Fibroblast of the aortic adventitia (primary cell): ENCODE measurements around the gene NXPH1. TPM values are rescaled to one million over a fixed set of nuclear protein-coding genes. Genes with fewer than 3 reads are reported as not detected.

Source experiments
- DNase-seq: peaks from one replicate; pipeline ENCODE4 v3.0.0-alpha.2; 2010; ENCODE audit warnings: low read depth
- H3K4me3 ChIP-seq: 2 replicates; pipeline ENCODE4 v1.5.1; 2011; ENCODE audit warnings: low read depth, mild to moderate bottlenecking, control low read depth, low read length, moderate library complexity
- CTCF ChIP-seq: IDR thresholded peaks from 2 replicates; pipeline ENCODE4 v1.5.1; 2011; ENCODE audit warnings: mild to moderate bottlenecking, low read length, control low read depth, inconsistent platforms; ENCODE audit not compliant: insufficient read depth
- total RNA-seq: library from RNA; depleted of rRNA; stranded (reverse); fragments of >200 nt; gene quantifications from 2 replicates; pipeline ENCODE4 v1.2.3, GENCODE V29; 2012; ENCODE audit warnings: low replicate concordance

Gene NXPH1
- total RNA-seq, 1 donor, result not detected

DNA sequence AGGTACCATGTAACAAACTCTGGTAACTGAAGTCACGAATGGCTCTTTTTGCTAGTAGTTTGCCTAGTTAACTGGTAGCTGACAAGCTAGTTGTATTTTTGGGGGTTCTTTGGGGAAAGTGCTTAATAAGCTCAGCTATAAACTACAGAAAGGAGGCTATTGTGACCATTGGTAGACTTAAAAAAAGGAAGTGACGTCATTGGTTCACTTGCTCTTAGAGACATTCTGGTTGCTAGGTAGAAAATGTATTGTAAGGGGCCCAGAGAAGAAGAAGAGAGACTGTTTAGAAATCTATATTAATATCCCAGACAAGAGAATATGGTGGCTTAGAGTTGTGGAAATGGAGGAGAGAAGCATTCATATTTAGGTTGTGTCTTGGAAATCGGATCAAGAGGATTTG lies 103.0 kb downstream of the NXPH1 start:
- no peak overlapping the region for H3K4me3 ChIP-seq
- TF ChIP-seq CTCF, result no peak

GRCh38 chr7:8549046-8549445 lies 115.6 kb downstream of the NXPH1 start:
- H3K4me3 ChIP-seq, result no peak overlapping the region
- TF ChIP-seq CTCF, result no peak
- no peak for DNase-seq

More for the DNA sequence above, 103.0 kb downstream of the NXPH1 start:
- no peak for DNase-seq

GRCh38 chr7:8560501-8560900 lies 127.1 kb downstream of the NXPH1 start:
- no peak for TF ChIP-seq CTCF
- no peak for DNase-seq
- H3K4me3 ChIP-seq, result no peak overlapping the region

DNA sequence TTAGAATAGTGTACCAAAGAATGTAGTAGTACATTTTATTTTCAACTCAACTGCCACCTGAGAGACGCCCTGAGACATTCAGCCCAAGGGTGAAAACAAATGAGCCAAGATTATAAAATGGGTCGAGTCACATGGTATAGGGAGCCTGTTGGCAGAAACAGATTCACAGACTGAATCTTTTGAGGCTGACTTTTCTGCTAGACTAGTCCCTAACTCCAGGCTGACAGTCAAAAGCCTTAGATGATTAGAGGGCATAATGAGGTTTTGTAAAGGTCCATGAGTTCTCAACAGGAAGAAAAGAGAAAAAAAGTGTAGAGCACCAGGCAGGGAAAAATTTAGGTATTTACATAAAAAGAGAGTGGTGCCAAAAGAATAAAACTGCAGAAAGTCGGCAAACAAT lies 128.0 kb downstream of the NXPH1 start:
- DNase-seq, result no peak
- no peak for TF ChIP-seq CTCF
- no peak overlapping the region for H3K4me3 ChIP-seq

GRCh38 chr7:8564281-8564680 lies 130.9 kb downstream of the NXPH1 start:
- no peak overlapping the region for H3K4me3 ChIP-seq
- no peak for TF ChIP-seq CTCF
- no peak for DNase-seq

- TF ChIP-seq CTCF, result no peak
- DNase-seq, result no peak
- no peak overlapping the region for H3K4me3 ChIP-seq
Observed at GRCh38 chr7:8566016-8566415, 132.6 kb downstream of the NXPH1 start.

DNA sequence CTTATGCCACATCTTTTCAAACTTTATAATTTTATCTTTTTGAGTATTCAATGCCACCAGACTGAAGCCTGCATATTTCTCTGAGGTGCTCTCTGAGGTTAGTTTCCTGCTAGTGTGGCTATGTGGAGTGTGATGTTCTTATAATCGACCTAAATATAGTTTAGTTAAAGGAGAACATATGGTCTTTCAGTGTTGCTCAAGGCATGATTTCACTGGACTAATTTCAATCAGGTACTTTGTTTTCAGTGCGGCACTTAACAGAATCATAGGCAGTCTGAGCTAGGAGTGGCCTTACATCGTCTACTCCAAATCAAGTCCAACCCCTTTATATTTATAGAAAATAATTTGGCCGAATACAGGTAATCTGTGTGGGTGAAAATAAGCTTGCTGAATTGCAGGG lies 134.2 kb downstream of the NXPH1 start:
- H3K4me3 ChIP-seq, result no peak overlapping the region
- TF ChIP-seq CTCF, result no peak
- no peak for DNase-seq
